ACC112 (cell line): Measurements from ENCODE around the gene KCP.

ENCODE experiments used
- H2AFZ ChIP-seq: fragments of 200-600 bp; sonication (generic); one replicate; pipeline ENCODE4 v1.6.0; 2017; ENCODE audit warnings: antibody characterized with exemption, low read length; ENCODE audit not compliant: unreplicated experiment
- H3K27ac ChIP-seq: fragments of 200-600 bp; sonication (generic); 2 replicates; pipeline ENCODE4 v1.5.1; 2014; ENCODE audit warnings: low read depth, mild to moderate bottlenecking, antibody characterized with exemption, low read length, moderate library complexity
- H3K27me3 ChIP-seq: fragments of 200-600 bp; sonication (generic); 2 replicates; pipeline ENCODE4 v1.6.1; 2014; ENCODE audit warnings: mild to moderate bottlenecking, antibody characterized with exemption, low read length, moderate library complexity, mixed read lengths; ENCODE audit not compliant: insufficient read depth
- H3K36me3 ChIP-seq: fragments of 200-600 bp; sonication (generic); 2 replicates; pipeline ENCODE4 v1.6.1; 2016; ENCODE audit warnings: mild to moderate bottlenecking, antibody characterized with exemption, low read length, moderate library complexity, mixed read lengths; ENCODE audit not compliant: insufficient read depth
- H3K4me1 ChIP-seq: fragments of 200-600 bp; sonication (generic); one replicate; pipeline ENCODE4 v1.6.1; 2016; ENCODE audit warnings: low read length, mixed read lengths; ENCODE audit not compliant: insufficient read depth, unreplicated experiment, control insufficient read depth
- H3K4me3 ChIP-seq: fragments of 200-600 bp; sonication (generic); 2 replicates; pipeline ENCODE4 v1.5.1; 2014; ENCODE audit warnings: mild to moderate bottlenecking, low read depth, low read length
- H3K79me2 ChIP-seq: fragments of 200-600 bp; sonication (generic); one replicate; pipeline ENCODE4 v1.6.0; 2016; ENCODE audit warnings: low read length; ENCODE audit not compliant: control insufficient read depth, unreplicated experiment, insufficient read depth

Gene KCP

GRCh38 chr7:128884561-128885369 lies 25.7 kb downstream of the KCP start:
- Histone ChIP-seq H3K4me1 (no peaks in the 10 kb centered on the region), H3K79me2 (no peaks in the 10 kb centered on the region), H3K27ac (no peak overlapping the region), H3K4me3 (no peak overlapping the region), H3K27me3 (no peaks in the 10 kb centered on the region), H2AFZ (no peak overlapping the region), H3K36me3 (no peaks in the 10 kb centered on the region)

GRCh38 chr7:128883622-128884448 lies 26.7 kb downstream of the KCP start:
- no peak overlapping the region for H3K27ac ChIP-seq
- no peaks in the 10 kb centered on the region for H3K4me1 ChIP-seq
- no peaks in the 10 kb centered on the region for H3K27me3 ChIP-seq
- no peaks in the 10 kb centered on the region for H3K36me3 ChIP-seq
- no peaks in the 10 kb centered on the region for H3K79me2 ChIP-seq
- H2AFZ ChIP-seq: no peak overlapping the region
- no peak overlapping the region for H3K4me3 ChIP-seq

DNA sequence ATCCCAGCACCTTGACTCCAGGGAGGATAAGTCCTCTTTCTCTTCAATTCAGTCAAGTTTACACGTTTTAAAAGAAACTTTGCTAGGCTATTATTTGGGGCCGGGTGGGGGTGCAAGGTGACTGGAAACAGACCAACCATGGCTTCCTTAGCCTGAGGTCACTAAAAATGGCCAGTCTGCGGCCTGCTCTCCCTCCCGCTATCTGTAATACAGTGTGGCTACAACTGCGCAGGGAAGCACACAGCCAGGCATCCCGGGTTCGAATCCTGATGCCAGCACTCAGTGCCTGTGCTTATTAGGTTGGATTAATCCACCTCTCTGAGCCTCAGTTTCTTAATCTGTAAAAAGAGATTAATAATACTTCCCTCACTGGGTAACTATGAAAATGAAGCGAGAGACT lies 28.4 kb downstream of the KCP start:
- no peaks in the 10 kb centered on the region for H3K27me3 ChIP-seq
- no peaks in the 10 kb centered on the region for H3K4me1 ChIP-seq
- H2AFZ ChIP-seq: no peak overlapping the region
- no peaks in the 10 kb centered on the region for H3K36me3 ChIP-seq
- no peaks in the 10 kb centered on the region for H3K79me2 ChIP-seq
- no peak overlapping the region for H3K27ac ChIP-seq
- no peak overlapping the region for H3K4me3 ChIP-seq

GRCh38 chr7:128881458-128882125 lies 28.9 kb downstream of the KCP start:
- Histone ChIP-seq H3K4me3 (no peak overlapping the region), H2AFZ (no peak overlapping the region), H3K27ac (no peak overlapping the region), H3K79me2 (no peaks in the 10 kb centered on the region), H3K4me1 (no peaks in the 10 kb centered on the region), H3K27me3 (no peaks in the 10 kb centered on the region), H3K36me3 (no peaks in the 10 kb centered on the region)

GRCh38 chr7:128880791-128881457 lies 29.6 kb downstream of the KCP start:
- Histone ChIP-seq H3K36me3 (no peaks in the 10 kb centered on the region), H2AFZ (no peak overlapping the region)

GRCh38 chr7:128879939-128880746 lies 30.4 kb downstream of the KCP start:
- Histone ChIP-seq H3K27me3 (no peaks in the 10 kb centered on the region), H3K36me3 (no peaks in the 10 kb centered on the region), H3K79me2 (no peaks in the 10 kb centered on the region), H3K27ac (no peak overlapping the region), H3K4me3 (no peak overlapping the region), H3K4me1 (no peaks in the 10 kb centered on the region), H2AFZ (no peak overlapping the region)

More at GRCh38 chr7:128880791-128881457, 29.6 kb downstream of the KCP start:
- Histone ChIP-seq H3K27me3 (no peaks in the 10 kb centered on the region), H3K4me3 (no peak overlapping the region), H3K79me2 (no peaks in the 10 kb centered on the region), H3K27ac (no peak overlapping the region), H3K4me1 (no peaks in the 10 kb centered on the region)

- no peak overlapping the region for H3K4me3 ChIP-seq
- no peaks in the 10 kb centered on the region for H3K36me3 ChIP-seq
- H3K27me3 ChIP-seq: no peaks in the 10 kb centered on the region
- no peak overlapping the region for H3K27ac ChIP-seq
- H3K4me1 ChIP-seq: no peaks in the 10 kb centered on the region
- H3K79me2 ChIP-seq: no peaks in the 10 kb centered on the region
- H2AFZ ChIP-seq: no peak overlapping the region
Measured at GRCh38 chr7:128879461-128879938, 31.0 kb downstream of the KCP start.

DNA sequence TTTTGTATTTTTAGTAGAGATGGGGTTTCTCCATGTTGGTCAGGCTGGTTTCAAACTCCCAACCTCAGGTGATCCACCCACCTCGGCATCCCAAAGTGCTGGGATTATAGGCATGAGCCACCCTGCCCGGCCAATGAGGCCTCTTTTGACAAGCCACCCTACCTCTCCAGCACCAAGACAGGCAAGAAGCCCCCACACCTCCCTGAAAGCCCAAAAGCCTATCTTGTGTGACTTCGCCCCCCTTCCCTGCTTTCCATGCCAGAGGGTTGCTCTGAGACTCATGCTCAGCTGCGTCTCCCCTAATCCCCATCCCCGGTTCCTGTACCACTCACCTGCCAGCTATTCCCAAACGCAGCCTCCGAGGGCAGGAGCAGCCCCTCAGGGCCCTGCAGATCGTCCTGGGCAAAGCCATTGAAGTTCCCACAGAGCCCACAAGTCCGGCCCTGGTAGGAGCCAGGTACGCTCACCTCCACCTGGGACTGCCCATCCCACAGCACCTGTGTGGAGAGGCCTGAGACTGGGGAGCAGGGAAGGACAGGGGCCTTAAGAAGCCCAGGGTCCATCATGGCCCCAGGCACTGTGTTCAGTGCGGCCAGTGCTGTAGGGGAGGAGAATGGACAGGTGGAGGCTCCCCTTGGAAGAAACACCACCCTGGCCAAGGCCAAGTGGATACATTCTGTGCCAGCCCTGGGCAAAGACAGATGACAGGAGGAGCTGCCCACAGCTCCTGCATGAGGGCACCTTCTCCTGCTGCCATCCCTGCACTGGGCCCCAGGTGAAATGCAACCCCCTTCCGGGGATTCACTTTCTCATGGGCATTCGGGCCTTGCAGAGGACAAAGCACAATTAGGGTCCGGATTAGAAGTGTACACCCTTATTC lies 32.0 kb downstream of the KCP start:
- Histone ChIP-seq H3K27me3 (no peaks in the 10 kb centered on the region), H3K27ac (no peak overlapping the region), H3K36me3 (no peaks in the 10 kb centered on the region), H3K79me2 (no peaks in the 10 kb centered on the region), H2AFZ (no peak overlapping the region), H3K4me1 (no peaks in the 10 kb centered on the region), H3K4me3 (no peak overlapping the region)

DNA sequence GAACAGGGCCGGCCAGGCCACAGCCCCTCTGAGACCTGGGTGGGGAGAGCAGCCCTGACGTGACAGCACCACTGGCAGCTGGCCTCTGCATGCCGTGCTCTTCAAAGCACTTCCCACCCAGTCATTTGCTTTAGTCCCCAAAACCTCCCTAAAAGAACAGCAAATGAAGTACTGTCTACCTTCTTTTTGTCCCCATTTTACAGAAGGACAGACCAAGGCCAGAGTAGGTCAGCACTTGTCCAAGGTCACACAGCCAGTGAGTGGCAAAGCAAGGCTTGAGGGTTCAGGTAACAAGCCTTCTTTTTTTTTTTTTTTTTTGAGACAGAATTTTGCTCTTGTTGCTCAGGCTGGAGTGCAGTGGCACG lies 32.8 kb downstream of the KCP start:
- no peaks in the 10 kb centered on the region for H3K79me2 ChIP-seq
- H3K4me3 ChIP-seq: no peak overlapping the region
- H3K36me3 ChIP-seq: no peaks in the 10 kb centered on the region
- H2AFZ ChIP-seq: no peak overlapping the region
- no peak overlapping the region for H3K27ac ChIP-seq
- no peaks in the 10 kb centered on the region for H3K27me3 ChIP-seq
- no peaks in the 10 kb centered on the region for H3K4me1 ChIP-seq
